Keratinocyte (primary cell): ENCODE measurements around the gene ZNF460. TPM values are rescaled to one million over a fixed set of nuclear protein-coding genes. Genes with fewer than 3 reads are reported as not detected.
A peak's percentile ranks its signal among the peaks of the same experiment; 100 is the strongest.

Experiments used
- DNase-seq: peaks from one replicate; pipeline ENCODE4 v3.0.0-alpha.2; 2011; ENCODE audit warnings: low read depth, missing footprints, low spot score
- FAIRE-seq: peaks from 2 replicates; lab custom pipeline; 2011; peaks lifted over from hg19 to GRCh38; lab: Jason Lieb, UNC
- H2AFZ ChIP-seq: 2 replicates; pipeline ENCODE4 v1.6.0; 2012; ENCODE audit warnings: low read length, control low read depth, inconsistent platforms; ENCODE audit not compliant: control insufficient read depth
- H3K27ac ChIP-seq: 2 replicates; pipeline ENCODE4 v1.5.1; 2011; ENCODE audit warnings: low read length; ENCODE audit not compliant: control insufficient read depth, insufficient read depth
- H3K27me3 ChIP-seq: 3 replicates; pipeline ENCODE4 v1.6.0; 2011; ENCODE audit warnings: low read length; ENCODE audit not compliant: control insufficient read depth, insufficient read depth; ENCODE audit errors: extremely low read depth
- H3K36me3 ChIP-seq, 2 experiments: 2 replicates in 1 of 2; 3 replicates in 1 of 2; pipeline ENCODE4 v1.5.1; 2011; ENCODE audit warnings: low read length in 2 of 2, mild to moderate bottlenecking in 1 of 2; ENCODE audit not compliant: control insufficient read depth in 2 of 2, insufficient read depth in 2 of 2; ENCODE audit errors: extremely low read depth in 1 of 2
- H3K4me1 ChIP-seq: 3 replicates; pipeline ENCODE4 v1.5.1; 2011; ENCODE audit warnings: low read length; ENCODE audit not compliant: control insufficient read depth, insufficient read depth; ENCODE audit errors: extremely low read depth
- H3K4me2 ChIP-seq: 3 replicates; pipeline ENCODE4 v1.6.0; 2011; ENCODE audit warnings: low read depth, low read length; ENCODE audit not compliant: control insufficient read depth, insufficient read depth; ENCODE audit errors: extremely low read depth
- H3K4me3 ChIP-seq, 3 experiments: fragments of 200-600 bp in 1 of 3; sonication (generic) in 1 of 3; 2 replicates in 2 of 3; 3 replicates in 1 of 3; pipeline ENCODE4 v1.5.1; 2011 to 2016; ENCODE audit warnings: low read length in 3 of 3, mild to moderate bottlenecking in 3 of 3, control low read depth in 2 of 3, inconsistent platforms in 1 of 3, low read depth in 1 of 3, mixed read lengths in 1 of 3, mixed run types in 1 of 3, moderate library complexity in 1 of 3; ENCODE audit not compliant: control insufficient read depth in 2 of 3, insufficient read depth in 2 of 3; ENCODE audit errors: extremely low read depth in 1 of 3
- H3K79me2 ChIP-seq: 2 replicates; pipeline ENCODE4 v1.6.0; 2012; ENCODE audit warnings: low read length; ENCODE audit not compliant: control insufficient read depth, insufficient read depth
- H3K9ac ChIP-seq: 3 replicates; pipeline ENCODE4 v1.6.0; 2011; ENCODE audit warnings: low read length; ENCODE audit not compliant: control insufficient read depth, insufficient read depth; ENCODE audit errors: extremely low read depth
- H3K9me1 ChIP-seq: 3 replicates; pipeline ENCODE4 v1.6.0; 2011; ENCODE audit warnings: low read length; ENCODE audit not compliant: control insufficient read depth, insufficient read depth; ENCODE audit errors: extremely low read depth
- H3K9me3 ChIP-seq: 2 replicates; pipeline ENCODE4 v1.5.1; 2012; ENCODE audit warnings: low read depth, low read length; ENCODE audit not compliant: control insufficient read depth
- H4K20me1 ChIP-seq: 3 replicates; pipeline ENCODE4 v1.6.0; 2011; ENCODE audit warnings: low read length; ENCODE audit not compliant: control insufficient read depth, insufficient read depth; ENCODE audit errors: extremely low read depth
- EZH2 ChIP-seq: IDR thresholded peaks from one replicate; pipeline ENCODE4 v1.6.1; 2012; ENCODE audit warnings: inconsistent platforms, mild to moderate bottlenecking, low read length, moderate library complexity
- dilution Hi-C: fragments of 300-500 bp; cut with MboI; formaldehyde crosslinking; loops from one replicate; pipeline ENCODE4 v1.7.0; 2020; ENCODE audit warnings: low sequenced_read_pairs; ENCODE audit not compliant: extremely low pct_ligation_motif_present
- polyA plus RNA-seq, 5 experiments: library from polyadenylated mRNA; depleted of rRNA in 3 of 5; stranded (reverse) in 3 of 5; stranded (forward) in 1 of 5; unstranded in 1 of 5; fragments of >200 nt; gene quantifications; 1 replicate in 1 of 5; 2 replicates in 3 of 5; 3 replicates in 1 of 5; pipeline versions ENCODE4 v1.2.1 to v1.2.3, GENCODE V29; 2011 to 2012; ENCODE audit warnings: missing spikeins in 2 of 5, low read depth in 1 of 5, low replicate concordance in 1 of 5
- TF ChIP-seq, protein P1 (sequence below), 3 experiments: IDR thresholded peaks in 1 of 3; conservative IDR thresholded peaks in 1 of 3; optimal IDR thresholded peaks in 1 of 3; 2 replicates in 2 of 3; 3 replicates in 1 of 3; pipeline versions ENCODE3 to v1.5.1; 2011; ENCODE audit warnings: low read length in 3 of 3, mild to moderate bottlenecking in 3 of 3, moderate library complexity in 2 of 3, control low read depth in 1 of 3, inconsistent platforms in 1 of 3; ENCODE audit not compliant: insufficient read depth in 2 of 3; ENCODE audit errors: extremely low read depth in 1 of 3

The ZNF460 gene
- polyA plus RNA-seq, 1 donor (not counting 4 experiments of a cell fraction or from before 2014, with no cell fraction given): 10.3 TPM

- Histone ChIP-seq H4K20me1 (no peaks in the 10 kb centered on the region), H3K79me2 (no peaks in the 10 kb centered on the region), H3K9me1 (no peaks in the 10 kb centered on the region), H3K27me3 (no peaks in the 10 kb centered on the region), H3K4me2 (no peak overlapping the region), H3K9me3 (no peaks in the 10 kb centered on the region), H3K4me3 (no peak overlapping the region), H3K4me1 (peaks cover 11% of the 10 kb centered on the region), H2AFZ (no peak overlapping the region), H3K27ac (no peak overlapping the region), H3K9ac (no peak overlapping the region), H3K36me3 (no peaks in the 10 kb centered on the region)
- no peak for DNase-seq
- FAIRE-seq: no peak
- TF ChIP-seq EZH2: no peak
- TF ChIP-seq, protein P1, sequence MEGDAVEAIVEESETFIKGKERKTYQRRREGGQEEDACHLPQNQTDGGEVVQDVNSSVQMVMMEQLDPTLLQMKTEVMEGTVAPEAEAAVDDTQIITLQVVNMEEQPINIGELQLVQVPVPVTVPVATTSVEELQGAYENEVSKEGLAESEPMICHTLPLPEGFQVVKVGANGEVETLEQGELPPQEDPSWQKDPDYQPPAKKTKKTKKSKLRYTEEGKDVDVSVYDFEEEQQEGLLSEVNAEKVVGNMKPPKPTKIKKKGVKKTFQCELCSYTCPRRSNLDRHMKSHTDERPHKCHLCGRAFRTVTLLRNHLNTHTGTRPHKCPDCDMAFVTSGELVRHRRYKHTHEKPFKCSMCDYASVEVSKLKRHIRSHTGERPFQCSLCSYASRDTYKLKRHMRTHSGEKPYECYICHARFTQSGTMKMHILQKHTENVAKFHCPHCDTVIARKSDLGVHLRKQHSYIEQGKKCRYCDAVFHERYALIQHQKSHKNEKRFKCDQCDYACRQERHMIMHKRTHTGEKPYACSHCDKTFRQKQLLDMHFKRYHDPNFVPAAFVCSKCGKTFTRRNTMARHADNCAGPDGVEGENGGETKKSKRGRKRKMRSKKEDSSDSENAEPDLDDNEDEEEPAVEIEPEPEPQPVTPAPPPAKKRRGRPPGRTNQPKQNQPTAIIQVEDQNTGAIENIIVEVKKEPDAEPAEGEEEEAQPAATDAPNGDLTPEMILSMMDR (optimal IDR thresholded peaks at IDR 0.05 in 1 of 3, IDR thresholded peaks at IDR 0.05 in 1 of 3, conservative IDR thresholded peaks at IDR 0.05 in 1 of 3; ENCODE audit: extremely low read depth in 1 of 3, insufficient read depth in 2 of 3, low read length in 3 of 3): no peak
- dilution Hi-C loops: no loop called here
Observed at GRCh38 chr19:57267291-57267690, 13.0 kb upstream of the ZNF460 start.

- Histone ChIP-seq H4K20me1 (no peaks in the 10 kb centered on the region), H3K27ac (no peak overlapping the region), H3K27me3 (no peaks in the 10 kb centered on the region), H3K36me3 (peaks cover 0 to under 1% of the 10 kb centered on the region in 2 experiments), H3K9me3 (no peaks in the 10 kb centered on the region), H2AFZ (no peak overlapping the region), H3K9ac (no peak overlapping the region), H3K9me1 (no peaks in the 10 kb centered on the region), H3K4me1 (peaks cover 11% of the 10 kb centered on the region), H3K4me3 (no peak overlapping the region), H3K4me2 (no peak overlapping the region), H3K79me2 (no peaks in the 10 kb centered on the region)
- no peak for TF ChIP-seq EZH2
- TF ChIP-seq, protein P1 (optimal IDR thresholded peaks at IDR 0.05 in 1 of 3, IDR thresholded peaks at IDR 0.05 in 1 of 3, conservative IDR thresholded peaks at IDR 0.05 in 1 of 3; ENCODE audit: extremely low read depth in 1 of 3, insufficient read depth in 2 of 3, low read length in 3 of 3): no peak
- peak; percentile 80 for FAIRE-seq
- dilution Hi-C loops: no loop called here
- DNase-seq: no peak
Observed at GRCh38 chr19:57269515-57270250, 10.6 kb upstream of the ZNF460 start.
